A549 treated with CpdA at 1 μM for 4 hours (cell line): ENCODE results near the gene IRS4. TPM values are rescaled to one million over a fixed set of nuclear protein-coding genes. Genes with fewer than 3 reads are reported as not detected.

Experiments used
- total RNA-seq: library from RNA; stranded (reverse); fragments of 200-300 nt; extraction: Qiagen RNA extraction; gene quantifications from 5 replicates; pipeline ENCODE4 v1.2.3, GENCODE V29; 2022; ENCODE audit warnings: low read depth

Gene IRS4
- total RNA-seq, result not detected in 5 replicates

GRCh38 chrX:108736509-108737479, at the start of gene IRS4:
TSS of gene IRS4 (minus strand) at chrX:108736563.

